RWPE2 (cell line): ENCODE data around the gene PLIN3.
"Not testable (repeated sequence)": the region's sequence is repeated elsewhere in the genome, so short reads cannot be mapped to it uniquely, and the experiment has no call there.

Source experiments
- ATAC-seq: fragments of 200-7000 bp; cut with Tn5 transposase; 3 replicates; pipeline ENCODE4 v1.9.1; 2021; ENCODE audit warnings: low read depth
- DNase-seq: peaks from one replicate; pipeline ENCODE4 v3.0.0-alpha.2; 2020; ENCODE audit warnings: low spot score
- H3K27ac ChIP-seq: fragments of 450-650 bp; 2 replicates; pipeline ENCODE4 v1.5.1; 2017; ENCODE audit warnings: mild to moderate bottlenecking; ENCODE audit not compliant: poor library complexity, severe bottlenecking
- H3K27me3 ChIP-seq: fragments of 250-450 bp; sonication (Bioruptor Pico); 2 replicates; pipeline ENCODE4 v1.5.1; 2021; ENCODE audit warnings: mild to moderate bottlenecking, moderate library complexity; ENCODE audit not compliant: insufficient read depth, poor library complexity, severe bottlenecking
- H3K36me3 ChIP-seq: fragments of 250-450 bp; sonication (Bioruptor Pico); 2 replicates; pipeline ENCODE4 v1.5.1; 2020; ENCODE audit warnings: low read depth, mild to moderate bottlenecking, moderate library complexity
- H3K4me1 ChIP-seq: fragments of 250-450 bp; sonication (Bioruptor Pico); 2 replicates; pipeline ENCODE4 v1.5.1; 2021; ENCODE audit warnings: mild to moderate bottlenecking, moderate library complexity; ENCODE audit not compliant: insufficient read depth, poor library complexity, severe bottlenecking
- H3K4me3 ChIP-seq: fragments of 250-450 bp; sonication (Bioruptor Pico); 2 replicates; pipeline ENCODE4 v1.5.1; 2021; ENCODE audit warnings: mild to moderate bottlenecking, moderate library complexity; ENCODE audit not compliant: severe bottlenecking
- H3K9me3 ChIP-seq: fragments of 250-450 bp; sonication (Bioruptor Pico); 2 replicates; pipeline ENCODE4 v1.5.1; 2021; ENCODE audit warnings: mild to moderate bottlenecking, moderate library complexity; ENCODE audit not compliant: severe bottlenecking
- CTCF ChIP-seq: fragments of 450-650 bp; IDR thresholded peaks from one replicate; pipeline ENCODE4 v1.5.1; 2017; ENCODE audit warnings: mild to moderate bottlenecking, moderate library complexity; ENCODE audit not compliant: poor library complexity, severe bottlenecking

PLIN3 gene

GRCh38 chr19:4843647-4843965 is 23.9 kb downstream of the PLIN3 start:
- Histone ChIP-seq H3K4me1 (no peaks in the 10 kb centered on the region), H3K36me3 (peaks cover 82% of the 10 kb centered on the region), H3K27me3 (no peaks in the 10 kb centered on the region), H3K4me3 (no peak overlapping the region), H3K27ac (no peak overlapping the region), H3K9me3 (no peaks in the 10 kb centered on the region)
- no peak for DNase-seq
- TF ChIP-seq CTCF: no peak
- ATAC-seq: no peak

GRCh38 chr19:4839192-4839591 is 28.3 kb downstream of the PLIN3 start:
- Histone ChIP-seq H3K4me3 (no peak overlapping the region), H3K36me3 (peaks cover 56% of the 10 kb centered on the region), H3K9me3 (no peaks in the 10 kb centered on the region), H3K4me1 (no peaks in the 10 kb centered on the region), H3K27me3 (no peaks in the 10 kb centered on the region), H3K27ac (no peak overlapping the region)
- TF ChIP-seq CTCF: no peak
- ATAC-seq (no peak), DNase-seq (no peak)

- no peak overlapping the region for H3K27ac ChIP-seq
- no peaks in the 10 kb centered on the region for H3K27me3 ChIP-seq
- H3K4me1 ChIP-seq: no peaks in the 10 kb centered on the region
- no peak for TF ChIP-seq CTCF
- no peaks in the 10 kb centered on the region for H3K9me3 ChIP-seq
- no peak for ATAC-seq
- peaks cover 7% of the 10 kb centered on the region for H3K36me3 ChIP-seq
- no peak overlapping the region for H3K4me3 ChIP-seq
- no peak for DNase-seq
Observed at GRCh38 chr19:4832776-4833175, 34.7 kb downstream of the PLIN3 start.

GRCh38 chr19:4831979-4832340 is 35.5 kb downstream of the PLIN3 start:
- H3K27ac ChIP-seq: peak overlapping the region; percentile 71
- H3K9me3 ChIP-seq, H3K27me3 ChIP-seq: not testable (repeated sequence)

GRCh38 chr19:4831304-4831978 is 36.0 kb downstream of the PLIN3 start, which contains the start of gene TICAM1:
Gene TICAM1 (minus strand): TSS chr19:4831712. CDS start chr19:4818377, 13,335 bp downstream.
- no peaks in the 10 kb centered on the region for H3K4me1 ChIP-seq
- H3K9me3 ChIP-seq: no peaks in the 10 kb centered on the region
- H3K36me3 ChIP-seq: peaks cover 7% of the 10 kb centered on the region
- TF ChIP-seq CTCF: no peak
- H3K27ac ChIP-seq: peak within 1 kb of the TSS; percentile 71
- ATAC-seq (peak; percentile 79), DNase-seq (peak; percentile 64)
- peak within 1 kb of the TSS; percentile 80 for H3K4me3 ChIP-seq
- H3K27me3 ChIP-seq: no peaks in the 10 kb centered on the region

More at GRCh38 chr19:4831979-4832340, 35.5 kb downstream of the PLIN3 start:
- H3K4me1 ChIP-seq, H3K36me3 ChIP-seq, DNase-seq, ATAC-seq: not testable (repeated sequence)
- H3K4me3 ChIP-seq: peak overlapping the region; percentile 80
